WTC11 (cell line): ENCODE measurements around the gene ITPR2. TPM values are rescaled to one million over a fixed set of nuclear protein-coding genes. Genes with fewer than 3 reads are reported as not detected.

ENCODE experiments used
- ATAC-seq: fragments of 200-7000 bp; cut with Tn5 transposase; 2 replicates; pipeline ENCODE4 v1.10.0; 2021; ENCODE audit warnings: mild to moderate bottlenecking, moderate library complexity
- CTCF ChIA-PET: fragments of 300-600 bp; sonication (Branson Sonifier 250); formaldehyde crosslinking; loops from one replicate; lab custom pipeline; 2021; ENCODE audit warnings: antibody characterized with exemption; lab: Charles Lee
- POLR2A ChIA-PET: fragments of 350-600 bp; sonication (Branson Sonifier 250); formaldehyde crosslinking; loops from one replicate; lab custom pipeline; 2021; ENCODE audit warnings: antibody characterized with exemption; lab: Charles Lee
- DNase-seq: peaks from one replicate; pipeline ENCODE4 v3.0.0; 2021; ENCODE audit warnings: low spot score
- H3K27ac Mint-ChIP-seq: 2 replicates; pipeline ENCODE4 v1.8.0; 2021; ENCODE audit warnings: mixed read lengths
- H3K27me3 Mint-ChIP-seq: 2 replicates; pipeline ENCODE4 v1.8.0; 2021; ENCODE audit warnings: low read depth, mild to moderate bottlenecking, moderate library complexity, mixed read lengths
- H3K36me3 Mint-ChIP-seq: 2 replicates; pipeline ENCODE4 v1.8.0; 2021; ENCODE audit warnings: mixed read lengths
- H3K4me1 Mint-ChIP-seq: 2 replicates; pipeline ENCODE4 v1.8.0; 2022; ENCODE audit warnings: mixed read lengths
- H3K4me3 Mint-ChIP-seq: 2 replicates; pipeline ENCODE4 v1.8.0; 2021; ENCODE audit warnings: mild to moderate bottlenecking, moderate library complexity, mixed read lengths
- H3K9me3 Mint-ChIP-seq: 2 replicates; pipeline ENCODE4 v1.8.0; 2021; ENCODE audit warnings: mixed read lengths
- ATF1 ChIP-seq: sonication (generic); formaldehyde crosslinking; IDR thresholded peaks from 2 replicates; pipeline ENCODE4 v1.8.1; 2023; ENCODE audit warnings: mild to moderate bottlenecking, moderate library complexity, missing genetic modification reagents
- E2F4 ChIP-seq: sonication (generic); formaldehyde crosslinking; IDR thresholded peaks from 2 replicates; pipeline ENCODE4 v1.8.1; 2022; ENCODE audit warnings: low read depth, mild to moderate bottlenecking, moderate library complexity, missing genetic modification reagents, borderline replicate concordance
- ERG ChIP-seq: fragments of 250-450 bp; sonication (Bioruptor Pico); IDR thresholded peaks from 2 replicates; pipeline ENCODE4 v1.8.0; 2021; ENCODE audit warnings: mild to moderate bottlenecking
- FOXK1 ChIP-seq: sonication (generic); formaldehyde crosslinking; IDR thresholded peaks from 2 replicates; pipeline ENCODE4 v1.8.0; 2022; ENCODE audit warnings: mild to moderate bottlenecking, moderate library complexity, missing genetic modification reagents
- HMGA2 ChIP-seq: fragments of 250-450 bp; sonication (Bioruptor Pico); IDR thresholded peaks from 2 replicates; pipeline ENCODE4 v1.4.0; 2021; ENCODE audit warnings: mild to moderate bottlenecking, moderate library complexity
- KAT7 ChIP-seq: sonication (generic); formaldehyde crosslinking; IDR thresholded peaks from 2 replicates; pipeline ENCODE4 v1.8.1; 2023; ENCODE audit warnings: missing genetic modification reagents, mild to moderate bottlenecking, borderline replicate concordance
- MAX ChIP-seq: sonication (generic); formaldehyde crosslinking; IDR thresholded peaks from 2 replicates; pipeline ENCODE4 v1.8.0; 2022; ENCODE audit warnings: mild to moderate bottlenecking, missing genetic modification reagents
- MYBL2 ChIP-seq: sonication (generic); formaldehyde crosslinking; IDR thresholded peaks from 2 replicates; pipeline ENCODE4 v1.8.1; 2023; ENCODE audit warnings: mild to moderate bottlenecking, moderate library complexity, missing genetic modification reagents
- NFE2L1 ChIP-seq: sonication (generic); formaldehyde crosslinking; IDR thresholded peaks from 2 replicates; pipeline ENCODE4 v1.8.1; 2023; ENCODE audit warnings: missing genetic modification reagents
- OVOL2 ChIP-seq: fragments of 250-450 bp; sonication (Bioruptor Pico); IDR thresholded peaks from 2 replicates; pipeline ENCODE4 v1.9.0; 2021; ENCODE audit warnings: mild to moderate bottlenecking, borderline replicate concordance
- PRRX2 ChIP-seq: fragments of 250-450 bp; sonication (Bioruptor Pico); IDR thresholded peaks from 2 replicates; pipeline ENCODE4 v1.8.0; 2021; ENCODE audit warnings: mild to moderate bottlenecking
- SMAD3 ChIP-seq: sonication (generic); formaldehyde crosslinking; IDR thresholded peaks from 2 replicates; pipeline ENCODE4 v1.8.0; 2022; ENCODE audit warnings: missing genetic modification reagents, mild to moderate bottlenecking, borderline replicate concordance
- SP1 ChIP-seq: sonication (generic); formaldehyde crosslinking; conservative IDR thresholded peaks from 2 replicates; pipeline ENCODE4 v1.8.1; 2022; ENCODE audit warnings: missing genetic modification reagents
- TEAD1 ChIP-seq: sonication (generic); formaldehyde crosslinking; IDR thresholded peaks from 2 replicates; pipeline ENCODE4 v1.8.0; 2022; ENCODE audit warnings: mild to moderate bottlenecking, missing genetic modification reagents
- USF2 ChIP-seq: sonication (generic); formaldehyde crosslinking; IDR thresholded peaks from 2 replicates; pipeline ENCODE4 v1.8.1; 2023; ENCODE audit warnings: mild to moderate bottlenecking, missing genetic modification reagents, moderate library complexity
- ZBTB21 ChIP-seq: sonication (generic); formaldehyde crosslinking; IDR thresholded peaks from 2 replicates; pipeline ENCODE4 v1.8.1; 2023; ENCODE audit warnings: mild to moderate bottlenecking, missing genetic modification reagents, borderline replicate concordance
- ZBTB43 ChIP-seq: sonication (generic); formaldehyde crosslinking; IDR thresholded peaks from 2 replicates; pipeline ENCODE4 v1.8.1; 2023; ENCODE audit warnings: mild to moderate bottlenecking, missing genetic modification reagents
- ZNF219 ChIP-seq: sonication (generic); formaldehyde crosslinking; IDR thresholded peaks from 2 replicates; pipeline ENCODE4 v1.8.0; 2023; ENCODE audit warnings: missing genetic modification reagents, mild to moderate bottlenecking, borderline replicate concordance
- ZNF263 ChIP-seq: sonication (generic); formaldehyde crosslinking; IDR thresholded peaks from 2 replicates; pipeline ENCODE4 v1.8.1; 2022; ENCODE audit warnings: low read depth, mild to moderate bottlenecking, moderate library complexity, missing genetic modification reagents
- ZNF425 ChIP-seq: fragments of 250-450 bp; sonication (Bioruptor Pico); conservative IDR thresholded peaks from 2 replicates; pipeline ENCODE4 v1.9.0; 2021; ENCODE audit warnings: mild to moderate bottlenecking
- ZNF532 ChIP-seq: fragments of 250-450 bp; sonication (Bioruptor Pico); IDR thresholded peaks from 2 replicates; pipeline ENCODE4 v1.9.0; 2021; ENCODE audit warnings: mild to moderate bottlenecking, borderline replicate concordance
- total RNA-seq: library from RNA; stranded (reverse); gene quantifications from 3 replicates; pipeline ENCODE4 v1.2.3, GENCODE V29; 2021

The ITPR2 gene
- total RNA-seq, 1 experiment from 2014 or later = 50.7 TPM

- H3K4me3 Mint-ChIP-seq = no peak overlapping the region
- peaks cover 17% of the 10 kb centered on the region for H3K36me3 Mint-ChIP-seq
- ChIA-PET CTCF (no interaction called here), POLR2A (interaction anchor here (0.6 kb wide), 1 partner anchor 10 kb away, joined by 3 read pairs; no protein-coding TSS in a partner anchor)
- DNase-seq (no peak), ATAC-seq (no peak)
- TF ChIP-seq ZBTB43 (CRISPR knock-in tag) (no peak), ZNF263 (CRISPR knock-in tag) (no peak), MYBL2 (CRISPR knock-in tag) (no peak), SMAD3 (CRISPR knock-in tag) (no peak)
- H3K27ac Mint-ChIP-seq = no peak overlapping the region
- peaks cover 20% of the 10 kb centered on the region for H3K9me3 Mint-ChIP-seq
- H3K4me1 Mint-ChIP-seq = no peaks in the 10 kb centered on the region
- H3K27me3 Mint-ChIP-seq = peaks cover 4% of the 10 kb centered on the region; the same call in 1 of the 2 replicates
Measured at GRCh38 chr12:26841085-26841484, 8.1 kb upstream of the ITPR2 start.

- ChIA-PET POLR2A (no interaction called here), CTCF (interaction anchor here (1.1 kb wide), 1 partner anchor 46 kb away, joined by 4 read pairs; no protein-coding TSS in a partner anchor)
- peaks cover 4% of the 10 kb centered on the region; the same call in 1 of the 2 replicates for H3K27me3 Mint-ChIP-seq
- peaks cover 17% of the 10 kb centered on the region for H3K36me3 Mint-ChIP-seq
- H3K4me3 Mint-ChIP-seq = no peak overlapping the region
- H3K4me1 Mint-ChIP-seq = no peaks in the 10 kb centered on the region
- H3K27ac Mint-ChIP-seq = no peak overlapping the region
- H3K9me3 Mint-ChIP-seq = peaks cover 20% of the 10 kb centered on the region
- ATAC-seq (no peak), DNase-seq (no peak)
- TF ChIP-seq KAT7 = no peak
- no peak for TF ChIP-seq FOXK1 (CRISPR knock-in tag)
- no peak for TF ChIP-seq ZBTB43 (CRISPR knock-in tag)
- no peak for TF ChIP-seq MAX (CRISPR knock-in tag)
- TF ChIP-seq TEAD1 (CRISPR knock-in tag) = no peak
- TF ChIP-seq HMGA2 = no peak
- TF ChIP-seq ZBTB21 (CRISPR knock-in tag) = no peak
- TF ChIP-seq ZNF219 = no peak
- no peak for TF ChIP-seq SP1 (CRISPR knock-in tag)
- no peak for TF ChIP-seq ZNF532
- TF ChIP-seq NFE2L1 = no peak
- TF ChIP-seq ERG (CRISPR knock-in tag) = no peak
- no peak for TF ChIP-seq ATF1
- no peak for TF ChIP-seq E2F4 (CRISPR knock-in tag)
- no peak for TF ChIP-seq ZNF425 (CRISPR knock-in tag)
- TF ChIP-seq PRRX2 (CRISPR knock-in tag) = no peak
- TF ChIP-seq OVOL2 = no peak
- TF ChIP-seq USF2 (CRISPR knock-in tag) = no peak
Measured at GRCh38 chr12:26839512-26839911, 6.5 kb upstream of the ITPR2 start.
